Gastrocnemius medialis (tissue), 4 donors: ENCODE data around the gene ELK4. TPM values are rescaled to one million over a fixed set of nuclear protein-coding genes. Genes with fewer than 3 reads are reported as not detected.
A peak's percentile ranks its signal among the peaks of the same experiment; 100 is the strongest.

Experiments
- ATAC-seq, 2 donors: fragments of 150-250 bp; one replicate each; pipeline ENCODE4 v1.9.1; 2016
- DNase-seq, 2 donors: peaks; one replicate each; pipeline ENCODE4 v3.0.0-alpha.2; 2019
- H3K27ac ChIP-seq, 4 donors: fragments of 200-600 bp; sonication (generic); 1 replicate in 1 of 4; 2 replicates in 3 of 4; pipeline ENCODE4 v1.5.1; 2016 to 2018; ENCODE audit warnings: mild to moderate bottlenecking in 2 of 4, moderate library complexity in 1 of 4
- H3K27me3 ChIP-seq, 3 donors: fragments of 200-600 bp; sonication (generic) in 2 of 3; 1 replicate in 1 of 3; 2 replicates in 2 of 3; pipeline versions ENCODE4 v1.5.1 to v1.6.0; 2016 to 2019; ENCODE audit warnings: mild to moderate bottlenecking in 1 of 3, moderate library complexity in 1 of 3
- H3K36me3 ChIP-seq, 2 donors: fragments of 200-600 bp; sonication (generic) in 1 of 2; one replicate each; pipeline ENCODE4 v1.5.1; 2017 to 2018
- H3K4me1 ChIP-seq, 2 donors: fragments of 200-600 bp; sonication (generic) in 1 of 2; one replicate each; pipeline ENCODE4 v1.5.1; 2016 to 2017; ENCODE audit warnings: mild to moderate bottlenecking in 2 of 2
- H3K4me3 ChIP-seq, 4 donors: fragments of 200-600 bp; sonication (generic) in 3 of 4; 1 replicate in 1 of 4; 2 replicates in 3 of 4; pipeline ENCODE4 v1.5.1; 2016 to 2019; ENCODE audit warnings: mild to moderate bottlenecking in 2 of 4
- H3K9me3 ChIP-seq, 3 donors: fragments of 200-600 bp; sonication (generic) in 2 of 3; 1 replicate in 1 of 3; 2 replicates in 2 of 3; pipeline ENCODE4 v1.5.1; 2016 to 2019
- POLR2A ChIP-seq, 2 donors: fragments of 450-650 bp; IDR thresholded peaks; one replicate each; pipeline ENCODE4 v1.6.1; 2017; ENCODE audit warnings: antibody characterized with exemption in 2 of 2, mild to moderate bottlenecking in 2 of 2, moderate library complexity in 2 of 2
- in situ Hi-C, 4 donors: fragments of 200-750 bp; cut with MboI; loops; one replicate each; pipeline versions ENCODE4 v1.15.0 to v1.8.0; 2017; ENCODE audit warnings: low sequenced_read_pairs in 4 of 4
- intact Hi-C: fragments of 100-400 bp; cut with DNase I; formaldehyde crosslinking; loops from one replicate; pipeline ENCODE4 v1.15.1; 2023; ENCODE audit warnings: low total_unique reads
- total RNA-seq, 4 donors: library from RNA; depleted of rRNA; stranded (reverse); fragments of >200 nt; gene quantifications; one replicate each; pipeline versions ENCODE4 v1.1.0 to v1.2.3, GENCODE V29; 2016
- TF ChIP-seq, protein P1 (sequence below), 5 experiments: fragments of 450-650 bp in 3 of 5; fragments of 200-600 bp in 2 of 5; sonication (generic) in 2 of 5; IDR thresholded peaks in 4 of 5; conservative IDR thresholded peaks in 1 of 5; 1 replicate in 4 of 5; 2 replicates in 1 of 5; pipeline ENCODE4 v1.5.1; 2016 to 2019; ENCODE audit warnings: antibody characterized with exemption in 5 of 5, mild to moderate bottlenecking in 3 of 5, moderate library complexity in 3 of 5

The ELK4 gene
- total RNA-seq, 4 donors from 2014 or later, result 17.3 to 24.2 (median 20.1) TPM

DNA sequence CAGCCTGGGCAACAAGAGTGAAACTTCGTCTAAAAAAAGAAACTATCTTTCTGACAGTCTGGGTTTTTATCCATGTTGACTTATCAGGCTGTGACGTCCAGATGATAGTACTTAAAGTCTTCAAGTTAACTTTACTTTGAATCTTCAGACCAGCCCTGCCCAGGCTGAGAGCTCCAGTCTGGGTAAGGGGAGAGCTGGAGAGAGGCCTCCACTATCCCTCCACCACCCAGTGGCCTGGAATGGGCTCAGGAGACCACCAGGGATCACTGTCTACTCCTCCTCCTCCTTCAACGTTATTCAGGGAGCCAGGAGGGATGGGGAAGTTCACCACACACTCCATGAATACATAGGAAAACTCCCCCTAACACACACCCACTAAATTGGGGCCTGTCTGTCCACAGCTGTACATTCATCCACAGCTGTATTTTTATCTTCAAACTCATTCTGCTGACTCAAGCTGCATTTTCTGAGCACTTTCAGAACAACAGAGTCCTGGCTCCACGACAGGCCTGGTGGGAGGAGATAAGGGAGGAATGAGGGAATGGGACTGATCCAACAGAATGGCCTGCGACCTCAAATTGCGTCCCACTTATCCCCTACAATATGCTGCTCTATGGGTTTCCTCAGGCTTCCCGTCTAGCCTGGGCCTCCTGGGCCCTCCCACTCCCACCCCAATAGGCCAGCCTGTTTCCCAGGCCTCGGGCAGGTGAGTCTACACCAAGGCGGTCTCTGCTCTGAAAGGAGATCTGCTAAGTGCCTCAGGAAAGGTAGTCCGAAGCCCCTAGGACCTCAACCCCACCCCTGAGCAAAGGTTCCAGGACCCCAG lies 46.7 kb upstream of the ELK4 start:
- H3K27ac ChIP-seq, result peak overlapping the region; percentile 37 to 62 (median 56)
- no peaks in the 10 kb centered on the region for H3K36me3 ChIP-seq
- ATAC-seq (no peak), DNase-seq (no peak)
- H3K9me3 ChIP-seq, result no peaks in the 10 kb centered on the region
- peaks cover 0 to 6% (median 0%) of the 10 kb centered on the region in 3 donors for H3K27me3 ChIP-seq
- no peak for TF ChIP-seq POLR2A (IDR thresholded peaks at IDR 0.05)
- TF ChIP-seq, protein P1, sequence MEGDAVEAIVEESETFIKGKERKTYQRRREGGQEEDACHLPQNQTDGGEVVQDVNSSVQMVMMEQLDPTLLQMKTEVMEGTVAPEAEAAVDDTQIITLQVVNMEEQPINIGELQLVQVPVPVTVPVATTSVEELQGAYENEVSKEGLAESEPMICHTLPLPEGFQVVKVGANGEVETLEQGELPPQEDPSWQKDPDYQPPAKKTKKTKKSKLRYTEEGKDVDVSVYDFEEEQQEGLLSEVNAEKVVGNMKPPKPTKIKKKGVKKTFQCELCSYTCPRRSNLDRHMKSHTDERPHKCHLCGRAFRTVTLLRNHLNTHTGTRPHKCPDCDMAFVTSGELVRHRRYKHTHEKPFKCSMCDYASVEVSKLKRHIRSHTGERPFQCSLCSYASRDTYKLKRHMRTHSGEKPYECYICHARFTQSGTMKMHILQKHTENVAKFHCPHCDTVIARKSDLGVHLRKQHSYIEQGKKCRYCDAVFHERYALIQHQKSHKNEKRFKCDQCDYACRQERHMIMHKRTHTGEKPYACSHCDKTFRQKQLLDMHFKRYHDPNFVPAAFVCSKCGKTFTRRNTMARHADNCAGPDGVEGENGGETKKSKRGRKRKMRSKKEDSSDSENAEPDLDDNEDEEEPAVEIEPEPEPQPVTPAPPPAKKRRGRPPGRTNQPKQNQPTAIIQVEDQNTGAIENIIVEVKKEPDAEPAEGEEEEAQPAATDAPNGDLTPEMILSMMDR (IDR thresholded peaks at IDR 0.05 in 4 of 5, conservative IDR thresholded peaks at IDR 0.05 in 1 of 5), result no peak
- intact Hi-C loops, result no loop called here
- in situ Hi-C loops, result no loop called here
- peaks cover 5 to 24% of the 10 kb centered on the region in 2 donors for H3K4me1 ChIP-seq
- H3K4me3 ChIP-seq, result peak overlapping the region in 1 of 4 donors; percentile 58

DNA sequence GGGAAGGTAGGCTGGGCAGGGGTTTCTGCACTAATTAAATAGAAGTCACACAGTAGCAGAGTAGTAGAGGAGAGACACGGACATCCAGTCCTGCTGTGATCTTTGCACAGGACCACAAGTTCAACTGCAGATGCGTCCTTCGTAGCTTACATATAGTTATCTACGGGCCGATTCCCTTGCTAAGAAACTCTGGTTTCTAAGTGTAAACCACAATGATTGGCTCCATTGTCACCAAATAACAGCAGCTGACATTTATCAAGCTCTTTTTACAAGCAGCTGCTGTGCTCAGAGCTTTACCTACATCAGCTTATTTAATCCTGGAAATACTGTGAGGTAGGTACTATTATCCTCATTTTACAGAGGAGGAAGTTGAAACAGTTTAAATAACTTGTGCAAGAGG lies 45.4 kb upstream of the ELK4 start:
- H3K4me3 ChIP-seq, result no peak overlapping the region
- peak overlapping the region in 3 of 4 donors; percentile 22 to 48 (median 30) for H3K27ac ChIP-seq
- H3K9me3 ChIP-seq, result no peaks in the 10 kb centered on the region
- intact Hi-C loops (no loop called here), in situ Hi-C loops (no loop called here)
- H3K4me1 ChIP-seq, result peaks cover 5 to 24% of the 10 kb centered on the region in 2 donors
- peaks cover 0 to 6% (median 0%) of the 10 kb centered on the region in 3 donors for H3K27me3 ChIP-seq
- DNase-seq (no peak), ATAC-seq (no peak)
- no peak for TF ChIP-seq POLR2A (IDR thresholded peaks at IDR 0.05)
- TF ChIP-seq, protein P1 (IDR thresholded peaks at IDR 0.05 in 4 of 5, conservative IDR thresholded peaks at IDR 0.05 in 1 of 5), result no peak
- no peaks in the 10 kb centered on the region for H3K36me3 ChIP-seq

DNA sequence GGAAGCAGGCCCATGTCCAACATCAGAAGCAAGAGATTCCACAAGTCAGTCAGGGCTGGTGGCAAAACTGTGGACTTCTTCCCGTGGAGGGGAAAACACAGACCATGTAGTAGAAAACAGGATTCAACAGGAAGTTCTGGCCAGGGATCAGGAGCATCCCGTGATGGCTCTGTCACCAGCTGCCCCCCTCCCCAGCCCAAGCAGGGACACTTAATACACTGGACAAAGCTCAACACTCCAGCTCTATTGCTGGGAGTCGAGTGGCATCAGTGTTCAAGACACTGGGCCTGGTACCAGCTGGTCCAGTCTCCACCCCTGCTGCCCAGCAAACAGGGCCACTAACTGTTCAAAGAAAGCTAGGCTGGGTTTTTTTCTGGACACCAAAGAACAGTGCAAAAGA lies 44.8 kb upstream of the ELK4 start:
- peak; percentile 33 to 57 for ATAC-seq
- intact Hi-C loops, result no loop called here
- no peak for TF ChIP-seq POLR2A (IDR thresholded peaks at IDR 0.05)
- TF ChIP-seq, protein P1 (IDR thresholded peaks at IDR 0.05 in 4 of 5, conservative IDR thresholded peaks at IDR 0.05 in 1 of 5), result no peak

GRCh38 chr1:205676002-205676401 lies 44.2 kb upstream of the ELK4 start:
- H3K36me3 ChIP-seq, result no peaks in the 10 kb centered on the region
- H3K27ac ChIP-seq, result peak overlapping the region; percentile 6 to 58 (median 23)
- no peak for TF ChIP-seq POLR2A (IDR thresholded peaks at IDR 0.05)
- TF ChIP-seq, protein P1 (IDR thresholded peaks at IDR 0.05 in 4 of 5, conservative IDR thresholded peaks at IDR 0.05 in 1 of 5), result no peak
- peaks cover 5 to 24% of the 10 kb centered on the region in 2 donors for H3K4me1 ChIP-seq
- in situ Hi-C loops, result no loop called here
- H3K9me3 ChIP-seq, result no peaks in the 10 kb centered on the region
- H3K27me3 ChIP-seq, result peaks cover 0 to 6% (median 0%) of the 10 kb centered on the region in 3 donors
- no peak overlapping the region for H3K4me3 ChIP-seq
- ATAC-seq, result no peak
- intact Hi-C loops, result no loop called here
- DNase-seq, result no peak

More for the DNA sequence above, 44.8 kb upstream of the ELK4 start:
- no peak overlapping the region for H3K4me3 ChIP-seq
- DNase-seq, result peak in 1 of 2 donors; percentile 56
- in situ Hi-C loops, result no loop called here
- no peaks in the 10 kb centered on the region for H3K9me3 ChIP-seq
- H3K27me3 ChIP-seq, result peaks cover 0 to 6% (median 0%) of the 10 kb centered on the region in 3 donors
- peaks cover 5 to 24% of the 10 kb centered on the region in 2 donors for H3K4me1 ChIP-seq
- H3K27ac ChIP-seq, result peak overlapping the region; percentile 6 to 58 (median 26)
- H3K36me3 ChIP-seq, result no peaks in the 10 kb centered on the region
